Measurements from ENCODE around the gene GRIK4. TPM values are rescaled to one million over a fixed set of nuclear protein-coding genes. Genes with fewer than 3 reads are reported as not detected.

The GRIK4 gene
- total and polyA plus RNA-seq, 4 donors, result 0.05 to 0.25 (median 0.06) TPM; not detected in 1

GRCh38 chr11:120571476-120571875, 59.9 kb downstream of the GRIK4 start:
- Histone ChIP-seq H3K27ac (ENCODE audit: low read depth in 1 of 2, low read length in 2 of 2) (no peak overlapping the region), H3K36me3 (ENCODE audit: control insufficient read depth in 4 of 4, insufficient read depth in 3 of 4, low read depth in 1 of 4, low read length in 3 of 4) (no peaks in the 10 kb centered on the region), H3K9me3 (ENCODE audit: control insufficient read depth in 4 of 4, low read length in 3 of 4) (no peaks in the 10 kb centered on the region), H3K4me3 (ENCODE audit: low read depth in 1 of 3, low read length in 3 of 3) (no peak overlapping the region), H3K9ac (ENCODE audit: low read depth in 1 of 2, low read length in 2 of 2) (no peak overlapping the region), H3K27me3 (ENCODE audit: control insufficient read depth in 4 of 4, insufficient read depth in 4 of 4, low read length in 3 of 4) (no peaks in the 10 kb centered on the region), H3K4me1 (ENCODE audit: control insufficient read depth in 4 of 4, insufficient read depth in 4 of 4, low read length in 3 of 4) (no peaks in the 10 kb centered on the region)
- no peak for DNase-seq (ENCODE audit: low spot score)
- TF ChIP-seq HNF4A (conservative IDR thresholded peaks at IDR 0.05), result no peak
- TF ChIP-seq SP1 (IDR thresholded peaks at IDR 0.05), result no peak
- TF ChIP-seq FOXA2 (IDR thresholded peaks at IDR 0.05), result no peak
- TF ChIP-seq JUND (IDR thresholded peaks at IDR 0.05), result no peak
- TF ChIP-seq MAX (IDR thresholded peaks at IDR 0.05), result no peak
- no peak for TF ChIP-seq EGR1 (IDR thresholded peaks at IDR 0.05; ENCODE audit: low read depth in 2 of 2)
- no peak for TF ChIP-seq REST (IDR thresholded peaks at IDR 0.05)
- TF ChIP-seq GABPA (IDR thresholded peaks at IDR 0.05 in 1 of 2, conservative IDR thresholded peaks at IDR 0.05 in 1 of 2), result no peak
- TF ChIP-seq, protein P1, sequence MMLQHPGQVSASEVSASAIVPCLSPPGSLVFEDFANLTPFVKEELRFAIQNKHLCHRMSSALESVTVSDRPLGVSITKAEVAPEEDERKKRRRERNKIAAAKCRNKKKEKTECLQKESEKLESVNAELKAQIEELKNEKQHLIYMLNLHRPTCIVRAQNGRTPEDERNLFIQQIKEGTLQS (IDR thresholded peaks at IDR 0.05), result no peak
- 62% methylated on average over 1 of the region's 1 CpG for WGBS

DNA sequence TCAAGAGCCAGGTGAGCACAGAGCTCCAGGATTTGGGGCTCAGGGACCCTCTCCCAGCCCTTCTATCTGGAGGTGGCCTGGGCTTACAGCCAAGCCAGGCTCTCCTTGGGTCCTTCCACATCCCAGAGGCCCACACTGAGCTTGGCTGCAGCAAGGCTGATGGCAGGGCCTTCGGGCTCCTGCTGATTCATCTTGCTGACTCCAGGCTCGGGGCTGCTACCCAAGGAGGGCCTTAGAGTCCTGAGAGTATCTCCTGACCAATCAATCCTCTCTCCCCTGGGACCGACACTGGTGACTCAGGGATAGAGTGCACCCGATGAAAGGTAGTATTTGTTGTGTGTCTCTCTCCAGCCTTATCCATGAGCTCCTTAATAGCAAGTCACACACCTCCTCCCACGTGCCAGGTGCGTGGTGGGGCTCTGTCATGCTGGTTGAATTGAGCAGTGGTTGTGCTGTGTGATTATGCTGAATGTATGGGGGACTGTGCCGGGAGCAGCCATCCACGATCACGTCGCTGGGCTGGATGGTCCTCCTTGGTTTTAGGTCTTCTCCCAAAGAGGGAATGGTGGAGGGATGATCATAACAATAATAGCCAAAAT, 62.3 kb downstream of the GRIK4 start:
- Histone ChIP-seq H3K27me3 (ENCODE audit: control insufficient read depth in 4 of 4, insufficient read depth in 4 of 4, low read length in 3 of 4) (no peaks in the 10 kb centered on the region), H3K4me1 (ENCODE audit: control insufficient read depth in 4 of 4, insufficient read depth in 4 of 4, low read length in 3 of 4) (no peaks in the 10 kb centered on the region), H3K36me3 (ENCODE audit: control insufficient read depth in 4 of 4, insufficient read depth in 3 of 4, low read depth in 1 of 4, low read length in 3 of 4) (no peaks in the 10 kb centered on the region), H3K27ac (ENCODE audit: low read depth in 1 of 2, low read length in 2 of 2) (no peak overlapping the region), H3K4me3 (ENCODE audit: low read depth in 1 of 3, low read length in 3 of 3) (no peak overlapping the region), H3K9ac (ENCODE audit: low read depth in 1 of 2, low read length in 2 of 2) (no peak overlapping the region), H3K9me3 (ENCODE audit: control insufficient read depth in 4 of 4, low read length in 3 of 4) (no peaks in the 10 kb centered on the region)
- DNase-seq (ENCODE audit: low spot score), result no peak
- 90% methylated on average over 10 of the region's 10 CpGs for WGBS
- TF ChIP-seq MAX (IDR thresholded peaks at IDR 0.05) (no peak), HNF4A (conservative IDR thresholded peaks at IDR 0.05) (no peak), RAD21 (IDR thresholded peaks at IDR 0.05) (no peak), EGR1 (IDR thresholded peaks at IDR 0.05; ENCODE audit: low read depth in 2 of 2) (no peak), TAF1 (conservative IDR thresholded peaks at IDR 0.05) (no peak)
- TF ChIP-seq, protein P1 (IDR thresholded peaks at IDR 0.05), result no peak

DNA sequence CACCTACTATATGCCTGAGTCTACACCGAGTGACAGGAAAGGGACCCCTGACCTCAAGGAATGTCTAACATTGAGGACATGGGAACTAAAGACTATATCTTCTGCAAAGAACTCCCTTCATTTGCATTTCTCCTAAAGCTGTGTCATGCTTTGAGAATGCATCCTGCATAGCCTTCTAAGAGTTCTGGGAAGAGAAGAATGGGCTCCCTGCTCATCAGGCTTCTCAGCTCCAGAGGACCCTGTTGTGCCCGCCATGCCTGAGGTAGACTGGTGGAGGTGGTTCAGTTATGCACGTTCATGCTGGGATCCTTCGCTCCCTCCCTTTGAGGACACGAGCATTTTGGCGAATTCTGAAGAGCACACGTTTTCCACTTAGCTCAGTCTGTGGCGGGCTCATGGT, 63.3 kb downstream of the GRIK4 start:
- Histone ChIP-seq H3K4me1 (ENCODE audit: control insufficient read depth in 4 of 4, insufficient read depth in 4 of 4, low read length in 3 of 4) (no peaks in the 10 kb centered on the region), H3K4me3 (ENCODE audit: low read depth in 1 of 3, low read length in 3 of 3) (no peak overlapping the region), H3K27ac (ENCODE audit: low read depth in 1 of 2, low read length in 2 of 2) (no peak overlapping the region), H3K9ac (ENCODE audit: low read depth in 1 of 2, low read length in 2 of 2) (no peak overlapping the region), H3K9me3 (ENCODE audit: control insufficient read depth in 4 of 4, low read length in 3 of 4) (no peaks in the 10 kb centered on the region), H3K27me3 (ENCODE audit: control insufficient read depth in 4 of 4, insufficient read depth in 4 of 4, low read length in 3 of 4) (no peaks in the 10 kb centered on the region), H3K36me3 (ENCODE audit: control insufficient read depth in 4 of 4, insufficient read depth in 3 of 4, low read depth in 1 of 4, low read length in 3 of 4) (no peaks in the 10 kb centered on the region)
- DNase-seq (ENCODE audit: low spot score), result no peak
- TF ChIP-seq FOXA2 (IDR thresholded peaks at IDR 0.05), result no peak
- no peak for TF ChIP-seq MAX (IDR thresholded peaks at IDR 0.05)
- TF ChIP-seq, protein P1 (IDR thresholded peaks at IDR 0.05), result no peak
- TF ChIP-seq RAD21 (IDR thresholded peaks at IDR 0.05), result no peak
- TF ChIP-seq, protein P2, sequence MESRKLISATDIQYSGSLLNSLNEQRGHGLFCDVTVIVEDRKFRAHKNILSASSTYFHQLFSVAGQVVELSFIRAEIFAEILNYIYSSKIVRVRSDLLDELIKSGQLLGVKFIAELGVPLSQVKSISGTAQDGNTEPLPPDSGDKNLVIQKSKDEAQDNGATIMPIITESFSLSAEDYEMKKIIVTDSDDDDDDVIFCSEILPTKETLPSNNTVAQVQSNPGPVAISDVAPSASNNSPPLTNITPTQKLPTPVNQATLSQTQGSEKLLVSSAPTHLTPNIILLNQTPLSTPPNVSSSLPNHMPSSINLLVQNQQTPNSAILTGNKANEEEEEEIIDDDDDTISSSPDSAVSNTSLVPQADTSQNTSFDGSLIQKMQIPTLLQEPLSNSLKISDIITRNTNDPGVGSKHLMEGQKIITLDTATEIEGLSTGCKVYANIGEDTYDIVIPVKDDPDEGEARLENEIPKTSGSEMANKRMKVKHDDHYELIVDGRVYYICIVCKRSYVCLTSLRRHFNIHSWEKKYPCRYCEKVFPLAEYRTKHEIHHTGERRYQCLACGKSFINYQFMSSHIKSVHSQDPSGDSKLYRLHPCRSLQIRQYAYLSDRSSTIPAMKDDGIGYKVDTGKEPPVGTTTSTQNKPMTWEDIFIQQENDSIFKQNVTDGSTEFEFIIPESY (IDR thresholded peaks at IDR 0.05), result no peak
- TF ChIP-seq EGR1 (IDR thresholded peaks at IDR 0.05; ENCODE audit: low read depth in 2 of 2), result no peak
- no peak for TF ChIP-seq JUND (IDR thresholded peaks at IDR 0.05)
- no peak for TF ChIP-seq YY1 (IDR thresholded peaks at IDR 0.05)
- TF ChIP-seq HNF4A (conservative IDR thresholded peaks at IDR 0.05), result no peak
- TF ChIP-seq TAF1 (conservative IDR thresholded peaks at IDR 0.05), result no peak
- WGBS, result 74% methylated on average over 8 of the region's 8 CpGs

All from liver (tissue), 9 donors.